Fibroblast of skin of left biceps (primary cell): Measurements from ENCODE around the gene SUFU.

Experiments
- DNase-seq, 2 experiments: peaks; one replicate each; pipeline ENCODE4 v3.0.0-alpha.2; 2013; ENCODE audit warnings: low read depth in 2 of 2

SUFU gene

GRCh38 chr10:102670871-102671434 is 167.2 kb downstream of the SUFU start:
- DNase-seq: no peak

- no peak for DNase-seq
Observed at GRCh38 chr10:102673236-102673818, 169.6 kb downstream of the SUFU start.

DNA sequence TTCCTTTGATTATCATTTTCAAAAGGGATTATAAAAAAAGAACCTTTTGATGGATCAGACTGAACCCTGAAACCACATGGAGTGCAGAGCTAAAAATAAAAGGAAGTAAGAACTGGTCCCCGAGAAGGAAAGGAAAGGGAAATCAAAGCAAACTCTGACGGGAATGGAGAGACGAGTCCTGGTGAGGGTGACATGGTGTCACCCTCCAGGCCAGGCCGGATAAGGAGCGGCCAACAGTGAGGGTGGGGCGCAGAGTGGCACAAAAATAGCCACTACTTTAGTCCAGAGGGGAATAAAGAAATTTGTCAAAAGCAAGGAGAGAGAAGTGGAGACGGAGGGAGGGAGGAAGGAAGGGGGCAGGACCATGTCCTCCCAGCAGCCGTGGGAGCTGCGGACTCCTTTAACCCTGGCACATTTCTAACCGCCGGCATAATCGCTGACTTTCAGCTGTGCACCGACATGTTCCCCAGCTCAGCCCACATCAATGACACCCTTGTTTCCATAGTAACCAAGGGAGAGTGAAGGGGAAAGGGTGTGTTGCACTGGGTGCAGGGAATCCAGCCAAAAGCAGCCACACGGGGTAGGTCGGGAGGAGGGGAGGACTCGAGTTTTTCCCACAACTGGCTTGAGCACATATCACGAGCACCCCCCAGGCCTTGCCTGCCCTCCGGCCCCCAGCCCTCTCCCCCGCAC is 170.2 kb downstream of the SUFU start:
- peak in 1 of 2 experiments; percentile 29 for DNase-seq

GRCh38 chr10:102674566-102674965 is 170.8 kb downstream of the SUFU start:
- DNase-seq: no peak

- DNase-seq: no peak
Observed at GRCh38 chr10:102675011-102675665, 171.4 kb downstream of the SUFU start.

DNA sequence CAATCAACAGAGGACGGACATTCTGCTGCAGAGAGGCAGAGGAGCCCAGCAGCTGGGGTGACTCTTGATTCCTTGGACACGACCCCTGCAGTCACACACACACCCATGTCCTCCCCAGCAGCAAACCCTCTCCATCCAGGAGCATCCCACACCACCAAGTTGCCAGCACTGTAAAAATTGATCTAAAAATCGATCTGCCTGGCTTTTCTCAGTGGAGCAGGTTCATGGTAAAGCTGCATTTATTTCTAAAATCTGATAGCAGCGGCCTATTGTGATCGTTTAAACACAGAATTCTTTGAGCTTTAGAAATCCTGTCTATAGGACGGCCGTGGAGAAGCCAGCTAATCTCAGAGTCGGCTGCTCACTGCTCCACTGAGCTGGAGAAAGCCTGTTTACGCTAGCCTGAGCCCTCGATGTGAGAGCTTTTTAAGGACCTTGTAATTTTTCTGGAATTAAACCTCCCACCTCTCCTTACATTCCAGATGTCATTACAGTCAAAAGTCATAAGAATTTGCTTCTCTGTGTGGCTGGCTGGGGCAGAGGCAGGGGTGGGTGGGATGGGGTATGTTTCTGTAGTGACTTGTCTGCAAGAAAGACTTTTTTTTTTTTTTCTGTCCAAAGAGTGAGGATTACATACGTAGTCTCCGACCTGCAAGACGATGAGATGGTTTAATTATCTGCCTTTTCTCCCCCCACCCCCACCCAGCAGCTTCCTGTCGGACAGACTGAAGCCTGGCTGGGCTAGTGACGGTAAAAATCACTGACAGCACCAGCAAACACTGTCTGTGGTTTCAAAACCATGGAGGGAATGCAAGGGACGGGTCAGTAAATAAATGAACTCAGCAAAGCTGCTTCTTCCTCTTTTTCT is 172.1 kb downstream of the SUFU start:
- peak; percentile 88 for DNase-seq

- no peak for DNase-seq
Observed at GRCh38 chr10:102676534-102677315, 173.0 kb downstream of the SUFU start.

- no peak for DNase-seq
Observed at GRCh38 chr10:102677331-102678067, 173.7 kb downstream of the SUFU start.

DNA sequence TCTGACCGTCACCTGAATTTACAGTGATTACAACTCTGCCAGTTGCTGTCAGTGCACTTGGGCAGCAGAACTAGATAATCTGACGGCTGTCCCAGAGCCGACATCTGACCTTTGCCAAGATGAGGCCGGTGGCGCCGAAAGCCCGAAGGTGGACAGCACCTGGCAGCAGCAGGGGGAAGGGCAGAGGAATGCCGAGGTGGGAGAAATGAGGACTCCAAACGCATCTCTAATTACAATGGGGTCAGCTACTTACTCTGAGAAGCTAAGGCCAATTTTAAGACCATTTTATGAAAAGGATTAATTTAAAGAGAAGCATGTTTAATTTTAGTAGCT is 174.3 kb downstream of the SUFU start:
- DNase-seq: no peak

GRCh38 chr10:102678842-102679289 is 175.1 kb downstream of the SUFU start:
- DNase-seq: no peak

DNA sequence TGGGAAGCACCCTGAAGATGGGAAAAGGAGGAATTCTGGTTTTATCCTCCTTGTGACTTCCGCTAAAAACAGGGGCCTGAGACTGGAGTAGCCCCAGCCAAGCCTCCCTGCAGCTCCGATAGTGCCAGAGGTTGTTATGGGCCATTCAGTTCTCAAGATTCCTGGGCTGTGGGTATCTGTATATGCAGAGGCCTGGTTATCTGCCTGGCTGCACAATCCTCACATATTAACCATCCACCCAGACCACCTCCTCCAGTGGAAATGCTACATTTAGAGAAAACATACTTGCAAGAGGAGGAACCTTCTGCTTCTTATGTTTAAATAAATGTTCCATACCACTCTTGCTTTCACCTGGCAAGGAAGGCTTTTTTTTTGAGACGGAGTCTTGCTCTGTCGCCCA is 175.8 kb downstream of the SUFU start:
- no peak for DNase-seq

DNA sequence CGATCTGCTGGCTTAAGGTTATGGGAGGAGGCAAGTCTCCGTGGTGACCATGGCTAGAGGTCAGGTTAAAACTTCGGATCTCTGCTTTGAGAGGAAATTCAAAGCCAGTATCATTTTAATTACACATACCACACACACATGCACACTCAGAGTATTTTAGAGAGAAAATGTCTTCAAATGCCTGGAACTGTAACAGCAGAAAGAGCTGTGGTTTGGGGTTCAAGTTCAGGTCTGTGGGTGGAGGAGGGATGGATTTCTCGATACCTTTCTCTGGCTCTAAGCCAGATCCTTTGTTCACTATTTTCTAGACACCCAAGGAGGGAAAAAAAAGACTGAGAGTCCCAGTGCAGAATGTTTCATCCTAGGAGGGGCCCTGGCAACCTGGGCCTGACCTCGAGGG is 177.9 kb downstream of the SUFU start:
- DNase-seq: no peak

DNA sequence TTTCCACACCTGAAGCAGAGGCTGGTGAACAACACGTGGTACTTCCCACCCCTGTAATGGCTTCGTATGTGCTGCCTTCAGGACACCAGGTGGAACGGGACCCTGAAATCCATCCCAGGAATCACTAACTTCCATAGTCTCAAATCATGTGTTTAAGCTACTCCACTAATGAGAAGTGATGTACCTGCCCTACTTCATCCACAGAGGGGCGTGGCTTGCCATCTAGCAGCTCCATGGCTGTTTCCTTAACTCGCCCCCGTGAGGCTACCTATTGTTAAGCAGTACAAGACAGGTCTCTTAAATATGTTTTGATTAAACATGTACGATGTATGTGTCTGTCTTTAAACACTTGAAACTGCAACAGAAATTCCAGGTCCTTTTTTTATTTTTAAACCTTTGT is 178.6 kb downstream of the SUFU start:
- no peak for DNase-seq

GRCh38 chr10:102682981-102683380 is 179.2 kb downstream of the SUFU start:
- DNase-seq: no peak
